GM21529 (cell line): Measurements from ENCODE around the gene PRCP.
A peak's percentile ranks its signal among the peaks of the same experiment; 100 is the strongest.
"Not testable (repeated sequence)": the region's sequence is repeated elsewhere in the genome, so short reads cannot be mapped to it uniquely, and the experiment has no call there.

Source experiments
- ATAC-seq: cut with Tn5 transposase; IDR thresholded peaks from one replicate; pipeline ENCODE4 v1.9.1; 2021; ENCODE audit not compliant: unreplicated experiment

The PRCP gene

GRCh38 chr11:82873919-82874333, 26.3 kb downstream of the PRCP start:
- no peak for ATAC-seq

GRCh38 chr11:82872377-82873150, 27.7 kb downstream of the PRCP start:
- no peak for ATAC-seq

GRCh38 chr11:82871646-82872045, 28.6 kb downstream of the PRCP start:
- ATAC-seq, result no peak

- no peak for ATAC-seq
Measured at GRCh38 chr11:82869657-82870056, 30.6 kb downstream of the PRCP start.

- peak; percentile 50 for ATAC-seq
Measured at GRCh38 chr11:82867495-82868082, 32.6 kb downstream of the PRCP start.

- ATAC-seq, result no peak
Measured at GRCh38 chr11:82865841-82866240, 34.4 kb downstream of the PRCP start.

GRCh38 chr11:82864268-82864667, 36.0 kb downstream of the PRCP start:
- no peak for ATAC-seq

GRCh38 chr11:82863209-82863608, 37.0 kb downstream of the PRCP start:
- ATAC-seq, result peak; percentile 55

- ATAC-seq, result no peak
Measured at GRCh38 chr11:82862379-82862778, 37.9 kb downstream of the PRCP start.

GRCh38 chr11:82859750-82860149, 40.5 kb downstream of the PRCP start:
- ATAC-seq, result no peak

- ATAC-seq, result no peak
Measured at GRCh38 chr11:82858556-82859091, 41.6 kb downstream of the PRCP start.

- no peak for ATAC-seq
Measured at GRCh38 chr11:82858133-82858532, 42.1 kb downstream of the PRCP start.

- ATAC-seq, result no peak
Measured at GRCh38 chr11:82857145-82857544, 43.1 kb downstream of the PRCP start.

- no peak for ATAC-seq
Measured at GRCh38 chr11:82855616-82856015, 44.6 kb downstream of the PRCP start.

- ATAC-seq, result not testable (repeated sequence)
Measured at GRCh38 chr11:82854916-82855315, 45.3 kb downstream of the PRCP start.

GRCh38 chr11:82854242-82854641, 46.0 kb downstream of the PRCP start:
- no peak for ATAC-seq

GRCh38 chr11:82848829-82849228, 51.4 kb downstream of the PRCP start:
- no peak for ATAC-seq

GRCh38 chr11:82845356-82846353, 54.6 kb downstream of the PRCP start:
- no peak for ATAC-seq

- no peak for ATAC-seq
Measured at GRCh38 chr11:82843057-82843795, 57.0 kb downstream of the PRCP start.

GRCh38 chr11:82842019-82842418, 58.2 kb downstream of the PRCP start:
- no peak for ATAC-seq
